ENCODE data around the gene MCF2.

The MCF2 gene

GRCh38 chrX:139708067-139708466, at the start of gene MCF2:
Gene MCF2 (minus strand): TSS chrX:139708167. CDS start chrX:139651744, 56,423 bp downstream.
- no peak within 1 kb of the TSS for H3K27ac ChIP-seq (ENCODE audit: low read depth, low read length)
- H3K9me3 ChIP-seq (ENCODE audit: low read length): no peaks in the 10 kb centered on the region
- no peak within 1 kb of the TSS for H3K4me3 ChIP-seq (ENCODE audit: low read depth in 1 of 2, low read length in 2 of 2)
- no peaks in the 10 kb centered on the region for H3K36me3 ChIP-seq (ENCODE audit: insufficient read depth, low read length)
- H3K4me1 ChIP-seq (ENCODE audit: insufficient read depth, low read length): no peaks in the 10 kb centered on the region
- H3K9ac ChIP-seq (ENCODE audit: low read length): no peak within 1 kb of the TSS
- H3K27me3 ChIP-seq (ENCODE audit: control insufficient read depth in 1 of 2, insufficient read depth in 2 of 2, low read length in 2 of 2): no peaks in the 10 kb centered on the region

GRCh38 chrX:139751053-139751452, 43.1 kb upstream of the MCF2 start:
- Histone ChIP-seq H3K27me3 (ENCODE audit: control insufficient read depth in 1 of 2, insufficient read depth in 2 of 2, low read length in 2 of 2) (no peaks in the 10 kb centered on the region), H3K9ac (ENCODE audit: low read length) (no peak overlapping the region), H3K4me3 (ENCODE audit: low read depth in 1 of 2, low read length in 2 of 2) (no peak overlapping the region), H3K4me1 (ENCODE audit: insufficient read depth, low read length) (no peaks in the 10 kb centered on the region), H3K36me3 (ENCODE audit: insufficient read depth, low read length) (peaks cover 10% of the 10 kb centered on the region), H3K9me3 (ENCODE audit: low read length) (peaks cover 8% of the 10 kb centered on the region), H3K27ac (ENCODE audit: low read depth, low read length) (no peak overlapping the region)

GRCh38 chrX:139750390-139750789, 42.4 kb upstream of the MCF2 start:
- Histone ChIP-seq H3K36me3 (ENCODE audit: insufficient read depth, low read length) (peaks cover 10% of the 10 kb centered on the region), H3K9ac (ENCODE audit: low read length) (no peak overlapping the region), H3K27me3 (ENCODE audit: control insufficient read depth in 1 of 2, insufficient read depth in 2 of 2, low read length in 2 of 2) (no peaks in the 10 kb centered on the region), H3K9me3 (ENCODE audit: low read length) (peaks cover 8% of the 10 kb centered on the region), H3K4me3 (ENCODE audit: low read depth in 1 of 2, low read length in 2 of 2) (no peak overlapping the region), H3K4me1 (ENCODE audit: insufficient read depth, low read length) (no peaks in the 10 kb centered on the region), H3K27ac (ENCODE audit: low read depth, low read length) (no peak overlapping the region)

GRCh38 chrX:139739138-139739537, 31.2 kb upstream of the MCF2 start:
- no peak overlapping the region for H3K4me3 ChIP-seq (ENCODE audit: low read depth in 1 of 2, low read length in 2 of 2)

GRCh38 chrX:139738581-139738980, 30.6 kb upstream of the MCF2 start:
- Histone ChIP-seq H3K9ac (ENCODE audit: low read length) (no peak overlapping the region), H3K36me3 (ENCODE audit: insufficient read depth, low read length) (peaks cover 7% of the 10 kb centered on the region), H3K27ac (ENCODE audit: low read depth, low read length) (no peak overlapping the region), H3K27me3 (ENCODE audit: control insufficient read depth in 1 of 2, insufficient read depth in 2 of 2, low read length in 2 of 2) (no peaks in the 10 kb centered on the region), H3K9me3 (ENCODE audit: low read length) (no peaks in the 10 kb centered on the region), H3K4me1 (ENCODE audit: insufficient read depth, low read length) (no peaks in the 10 kb centered on the region), H3K4me3 (ENCODE audit: low read depth in 1 of 2, low read length in 2 of 2) (no peak overlapping the region)

More at GRCh38 chrX:139739138-139739537, 31.2 kb upstream of the MCF2 start:
- Histone ChIP-seq H3K4me1 (ENCODE audit: insufficient read depth, low read length) (no peaks in the 10 kb centered on the region), H3K9me3 (ENCODE audit: low read length) (no peaks in the 10 kb centered on the region), H3K27ac (ENCODE audit: low read depth, low read length) (no peak overlapping the region), H3K27me3 (ENCODE audit: control insufficient read depth in 1 of 2, insufficient read depth in 2 of 2, low read length in 2 of 2) (no peaks in the 10 kb centered on the region), H3K9ac (ENCODE audit: low read length) (no peak overlapping the region), H3K36me3 (ENCODE audit: insufficient read depth, low read length) (peaks cover 7% of the 10 kb centered on the region)

GRCh38 chrX:139736151-139736550, 28.2 kb upstream of the MCF2 start:
- H3K27me3 ChIP-seq (ENCODE audit: control insufficient read depth in 1 of 2, insufficient read depth in 2 of 2, low read length in 2 of 2): no peaks in the 10 kb centered on the region
- no peaks in the 10 kb centered on the region for H3K4me1 ChIP-seq (ENCODE audit: insufficient read depth, low read length)
- H3K36me3 ChIP-seq (ENCODE audit: insufficient read depth, low read length): peaks cover 6% of the 10 kb centered on the region
- H3K9ac ChIP-seq (ENCODE audit: low read length): no peak overlapping the region
- H3K27ac ChIP-seq (ENCODE audit: low read depth, low read length): no peak overlapping the region
- no peak overlapping the region for H3K4me3 ChIP-seq (ENCODE audit: low read depth in 1 of 2, low read length in 2 of 2)
- H3K9me3 ChIP-seq (ENCODE audit: low read length): no peaks in the 10 kb centered on the region

- no peaks in the 10 kb centered on the region for H3K9me3 ChIP-seq (ENCODE audit: low read length)
- no peaks in the 10 kb centered on the region for H3K4me1 ChIP-seq (ENCODE audit: insufficient read depth, low read length)
- H3K27ac ChIP-seq (ENCODE audit: low read depth, low read length): no peak overlapping the region
- peaks cover 3% of the 10 kb centered on the region for H3K36me3 ChIP-seq (ENCODE audit: insufficient read depth, low read length)
- no peak overlapping the region for H3K9ac ChIP-seq (ENCODE audit: low read length)
- no peak overlapping the region for H3K4me3 ChIP-seq (ENCODE audit: low read depth in 1 of 2, low read length in 2 of 2)
- no peaks in the 10 kb centered on the region for H3K27me3 ChIP-seq (ENCODE audit: control insufficient read depth in 1 of 2, insufficient read depth in 2 of 2, low read length in 2 of 2)
Measured at GRCh38 chrX:139734996-139735395, 27.0 kb upstream of the MCF2 start.

- Histone ChIP-seq H3K27me3 (ENCODE audit: control insufficient read depth in 1 of 2, insufficient read depth in 2 of 2, low read length in 2 of 2) (no peaks in the 10 kb centered on the region), H3K4me1 (ENCODE audit: insufficient read depth, low read length) (no peaks in the 10 kb centered on the region), H3K4me3 (ENCODE audit: low read depth in 1 of 2, low read length in 2 of 2) (no peak overlapping the region), H3K9ac (ENCODE audit: low read length) (no peak overlapping the region), H3K27ac (ENCODE audit: low read depth, low read length) (no peak overlapping the region), H3K9me3 (ENCODE audit: low read length) (no peaks in the 10 kb centered on the region), H3K36me3 (ENCODE audit: insufficient read depth, low read length) (no peaks in the 10 kb centered on the region)
Measured at GRCh38 chrX:139725720-139726119, 17.8 kb upstream of the MCF2 start.

- Histone ChIP-seq H3K9ac (ENCODE audit: low read length) (no peak overlapping the region), H3K9me3 (ENCODE audit: low read length) (no peaks in the 10 kb centered on the region), H3K4me3 (ENCODE audit: low read depth in 1 of 2, low read length in 2 of 2) (no peak overlapping the region), H3K36me3 (ENCODE audit: insufficient read depth, low read length) (no peaks in the 10 kb centered on the region), H3K27me3 (ENCODE audit: control insufficient read depth in 1 of 2, insufficient read depth in 2 of 2, low read length in 2 of 2) (no peaks in the 10 kb centered on the region), H3K27ac (ENCODE audit: low read depth, low read length) (no peak overlapping the region), H3K4me1 (ENCODE audit: insufficient read depth, low read length) (no peaks in the 10 kb centered on the region)
Measured at GRCh38 chrX:139724626-139725025, 16.7 kb upstream of the MCF2 start.

GRCh38 chrX:139720979-139721378, 13.0 kb upstream of the MCF2 start:
- Histone ChIP-seq H3K4me3 (ENCODE audit: low read depth in 1 of 2, low read length in 2 of 2) (no peak overlapping the region), H3K27me3 (ENCODE audit: control insufficient read depth in 1 of 2, insufficient read depth in 2 of 2, low read length in 2 of 2) (no peaks in the 10 kb centered on the region), H3K9me3 (ENCODE audit: low read length) (no peaks in the 10 kb centered on the region), H3K36me3 (ENCODE audit: insufficient read depth, low read length) (no peaks in the 10 kb centered on the region), H3K27ac (ENCODE audit: low read depth, low read length) (no peak overlapping the region), H3K9ac (ENCODE audit: low read length) (no peak overlapping the region), H3K4me1 (ENCODE audit: insufficient read depth, low read length) (no peaks in the 10 kb centered on the region)

GRCh38 chrX:139720136-139720535, 12.2 kb upstream of the MCF2 start:
- H3K9ac ChIP-seq (ENCODE audit: low read length): no peak overlapping the region
- H3K27ac ChIP-seq (ENCODE audit: low read depth, low read length): no peak overlapping the region
- H3K4me3 ChIP-seq (ENCODE audit: low read depth in 1 of 2, low read length in 2 of 2): no peak overlapping the region
- no peaks in the 10 kb centered on the region for H3K9me3 ChIP-seq (ENCODE audit: low read length)
- no peaks in the 10 kb centered on the region for H3K36me3 ChIP-seq (ENCODE audit: insufficient read depth, low read length)
- H3K27me3 ChIP-seq (ENCODE audit: control insufficient read depth in 1 of 2, insufficient read depth in 2 of 2, low read length in 2 of 2): no peaks in the 10 kb centered on the region
- H3K4me1 ChIP-seq (ENCODE audit: insufficient read depth, low read length): no peaks in the 10 kb centered on the region

- H3K27ac ChIP-seq (ENCODE audit: low read depth, low read length): no peak overlapping the region
- no peak overlapping the region for H3K4me3 ChIP-seq (ENCODE audit: low read depth in 1 of 2, low read length in 2 of 2)
- no peaks in the 10 kb centered on the region for H3K27me3 ChIP-seq (ENCODE audit: control insufficient read depth in 1 of 2, insufficient read depth in 2 of 2, low read length in 2 of 2)
- H3K9ac ChIP-seq (ENCODE audit: low read length): no peak overlapping the region
- H3K36me3 ChIP-seq (ENCODE audit: insufficient read depth, low read length): no peaks in the 10 kb centered on the region
- no peaks in the 10 kb centered on the region for H3K9me3 ChIP-seq (ENCODE audit: low read length)
- H3K4me1 ChIP-seq (ENCODE audit: insufficient read depth, low read length): no peaks in the 10 kb centered on the region
Measured at GRCh38 chrX:139702658-139703057, 5.3 kb downstream of the MCF2 start.
